Vagina (tissue), 2 donors: Measurements from ENCODE around the gene UST.

Experiments used
- CTCF ChIP-seq, 3 experiments: fragments of 450-650 bp in 2 of 3; fragments of 200-600 bp in 1 of 3; sonication (generic) in 1 of 3; IDR thresholded peaks; one replicate each; pipeline ENCODE4 v1.5.1; 2017 to 2019; ENCODE audit warnings: antibody characterized with exemption in 3 of 3, mild to moderate bottlenecking in 2 of 3, moderate library complexity in 2 of 3
- POLR2A ChIP-seq, 2 donors: fragments of 450-650 bp; IDR thresholded peaks; one replicate each; pipeline ENCODE4 v1.6.1; 2017; ENCODE audit warnings: antibody characterized with exemption in 2 of 2, mild to moderate bottlenecking in 2 of 2, moderate library complexity in 2 of 2
- POLR2AphosphoS5 ChIP-seq, 2 donors: sonication (generic); formaldehyde crosslinking; IDR thresholded peaks; one replicate each; pipeline ENCODE4 v1.9.0; 2017; ENCODE audit warnings: antibody characterized with exemption in 2 of 2, mild to moderate bottlenecking in 2 of 2, low read depth in 1 of 2; ENCODE audit not compliant: insufficient read depth in 1 of 2

- TF ChIP-seq CTCF (IDR thresholded peaks at IDR 0.05) (peak in 2 of 3 experiments; percentile 19 to 33), POLR2A (IDR thresholded peaks at IDR 0.05) (peak in 1 of 2 donors; percentile 69), POLR2AphosphoS5 (IDR thresholded peaks at IDR 0.05; ENCODE audit: insufficient read depth in 1 of 2, low read depth in 1 of 2) (peak; percentile 81 to 83)
Observed at GRCh38 chr6:148746363-148747144, at the start of gene UST.
